Sigmoid colon (tissue), 7 donors: ENCODE measurements around the gene HMG20A. TPM values are rescaled to one million over a fixed set of nuclear protein-coding genes. Genes with fewer than 3 reads are reported as not detected.

Experiments
- DNase-seq: peaks from one replicate; pipeline ENCODE4 v3.0.0-alpha.2; 2019
- H3K27ac ChIP-seq, 4 donors: fragments of 200-600 bp; sonication (generic); one replicate each; pipeline ENCODE4 v1.5.1; 2016 to 2019; ENCODE audit warnings: mild to moderate bottlenecking in 1 of 4
- H3K27me3 ChIP-seq, 3 donors: fragments of 200-600 bp; sonication (generic); one replicate each; pipeline ENCODE4 v1.5.1; 2019; ENCODE audit warnings: mild to moderate bottlenecking in 1 of 3
- H3K36me3 ChIP-seq, 4 donors: fragments of 200-600 bp; sonication (generic); one replicate each; pipeline ENCODE4 v1.5.1; 2016 to 2019
- H3K4me1 ChIP-seq, 4 donors: fragments of 200-600 bp; sonication (generic); one replicate each; pipeline ENCODE4 v1.5.1; 2017 to 2019
- H3K4me3 ChIP-seq, 4 donors: fragments of 200-600 bp; sonication (generic); one replicate each; pipeline ENCODE4 v1.5.1; 2017 to 2019; ENCODE audit warnings: mild to moderate bottlenecking in 2 of 4, moderate library complexity in 1 of 4
- H3K9me3 ChIP-seq, 4 donors: fragments of 200-600 bp in 3 of 4; sonication (generic) in 3 of 4; one replicate each; pipeline versions ENCODE4 v1.5.1 to v1.6.1; 2013 to 2019
- EP300 ChIP-seq, 4 donors: sonication (generic); formaldehyde crosslinking; IDR thresholded peaks; one replicate each; pipeline ENCODE4 v1.6.1; 2017; ENCODE audit warnings: antibody characterized with exemption in 4 of 4
- POLR2A ChIP-seq, 2 donors: fragments of 450-650 bp; IDR thresholded peaks; one replicate each; pipeline ENCODE4 v1.6.1; 2016; ENCODE audit warnings: antibody characterized with exemption in 2 of 2, mild to moderate bottlenecking in 2 of 2, moderate library complexity in 2 of 2
- POLR2AphosphoS5 ChIP-seq, 4 donors: sonication (generic); formaldehyde crosslinking; IDR thresholded peaks; one replicate each; pipeline ENCODE4 v1.6.1; 2017; ENCODE audit warnings: antibody characterized with exemption in 4 of 4
- WGBS, 2 donors: extraction: QIAGEN DNeasy Blood & Tissue Kit; methylation state at CpG; one replicate each; pipeline ENCODE4 v1.1.7; 2013; 5-methylcytosine and 5-hydroxymethylcytosine counted together
- intact Hi-C: fragments of 100-400 bp; cut with DNase I; formaldehyde crosslinking; loops from one replicate; pipeline ENCODE4 v1.15.1; 2023
- polyA plus RNA-seq, 3 donors: library from polyadenylated mRNA; stranded (reverse); fragments of 200-250 nt; gene quantifications; one replicate each; pipeline ENCODE4 v1.2.3, GENCODE V29; 2013
- total RNA-seq, 4 donors: library from RNA; depleted of rRNA; stranded (reverse); fragments of >200 nt; gene quantifications; one replicate each; pipeline ENCODE4 v1.1.0, GENCODE V29; 2016
- TF ChIP-seq, protein P1 (sequence below), 4 experiments: fragments of 450-650 bp in 3 of 4; fragments of 200-600 bp in 1 of 4; IDR thresholded peaks; one replicate each; pipeline ENCODE4 v1.5.1; 2016 to 2019; ENCODE audit warnings: antibody characterized with exemption in 4 of 4, mild to moderate bottlenecking in 3 of 4, moderate library complexity in 2 of 4
- donor health status: healthy with polysubstance abuse.
- donor health status: Bipolar disorder and iron deficiency.
- donor health status: healthy.

Gene HMG20A
- total and polyA plus RNA-seq, 7 donors: 7.8 to 29.0 (median 22.5) TPM

DNA sequence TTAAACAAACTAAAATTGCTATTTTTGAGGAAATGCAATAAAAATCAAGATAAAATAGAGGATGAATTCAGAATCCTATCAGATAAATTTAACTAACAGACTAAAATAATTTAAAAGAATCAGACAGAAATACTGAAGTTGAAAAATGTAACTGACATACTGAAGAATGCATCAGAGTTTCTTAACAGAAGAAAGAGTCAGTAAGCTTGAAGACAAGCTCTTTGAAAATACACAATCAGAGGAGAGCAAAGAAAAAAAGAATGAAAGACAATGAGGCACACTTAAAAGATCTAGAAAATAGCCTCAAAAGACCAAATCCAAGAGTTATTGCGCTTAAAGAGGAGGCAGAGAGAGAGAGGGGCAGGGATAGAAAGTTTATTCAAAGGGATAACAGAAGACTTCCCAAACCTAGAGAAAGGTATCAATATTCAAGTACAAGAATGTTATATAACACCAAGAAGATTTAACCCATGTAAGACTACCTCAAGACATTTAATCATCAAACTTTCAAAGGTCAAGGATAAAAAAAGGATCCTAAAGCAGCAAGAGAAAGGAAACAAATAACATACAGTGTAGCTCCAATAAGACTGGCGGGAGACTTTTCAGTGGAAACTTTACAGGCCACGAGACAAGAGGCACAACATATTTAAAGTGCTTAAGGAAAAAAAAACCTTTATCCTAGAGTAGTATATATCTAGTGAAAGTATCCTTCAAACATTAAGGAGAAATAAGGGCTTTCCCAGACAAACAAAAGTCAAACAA is 25.5 kb upstream of the HMG20A start:
- DNase-seq: no peak
- WGBS, 2 donors: 97 to 99% methylated on average over 3 of the region's 3 CpGs
- Histone ChIP-seq H3K9me3 (peaks cover 0 to 17% (median 6%) of the 10 kb centered on the region in 4 donors), H3K27me3 (no peaks in the 10 kb centered on the region), H3K36me3 (no peaks in the 10 kb centered on the region), H3K27ac (no peak overlapping the region), H3K4me1 (peaks cover 0 to 17% (median 13%) of the 10 kb centered on the region in 4 donors), H3K4me3 (no peak overlapping the region)
- no peak for TF ChIP-seq POLR2AphosphoS5 (IDR thresholded peaks at IDR 0.05)
- no peak for TF ChIP-seq POLR2A (IDR thresholded peaks at IDR 0.05)
- TF ChIP-seq, protein P1, sequence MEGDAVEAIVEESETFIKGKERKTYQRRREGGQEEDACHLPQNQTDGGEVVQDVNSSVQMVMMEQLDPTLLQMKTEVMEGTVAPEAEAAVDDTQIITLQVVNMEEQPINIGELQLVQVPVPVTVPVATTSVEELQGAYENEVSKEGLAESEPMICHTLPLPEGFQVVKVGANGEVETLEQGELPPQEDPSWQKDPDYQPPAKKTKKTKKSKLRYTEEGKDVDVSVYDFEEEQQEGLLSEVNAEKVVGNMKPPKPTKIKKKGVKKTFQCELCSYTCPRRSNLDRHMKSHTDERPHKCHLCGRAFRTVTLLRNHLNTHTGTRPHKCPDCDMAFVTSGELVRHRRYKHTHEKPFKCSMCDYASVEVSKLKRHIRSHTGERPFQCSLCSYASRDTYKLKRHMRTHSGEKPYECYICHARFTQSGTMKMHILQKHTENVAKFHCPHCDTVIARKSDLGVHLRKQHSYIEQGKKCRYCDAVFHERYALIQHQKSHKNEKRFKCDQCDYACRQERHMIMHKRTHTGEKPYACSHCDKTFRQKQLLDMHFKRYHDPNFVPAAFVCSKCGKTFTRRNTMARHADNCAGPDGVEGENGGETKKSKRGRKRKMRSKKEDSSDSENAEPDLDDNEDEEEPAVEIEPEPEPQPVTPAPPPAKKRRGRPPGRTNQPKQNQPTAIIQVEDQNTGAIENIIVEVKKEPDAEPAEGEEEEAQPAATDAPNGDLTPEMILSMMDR (IDR thresholded peaks at IDR 0.05): no peak
- no peak for TF ChIP-seq EP300 (IDR thresholded peaks at IDR 0.05)
- intact Hi-C loops: no loop called here

DNA sequence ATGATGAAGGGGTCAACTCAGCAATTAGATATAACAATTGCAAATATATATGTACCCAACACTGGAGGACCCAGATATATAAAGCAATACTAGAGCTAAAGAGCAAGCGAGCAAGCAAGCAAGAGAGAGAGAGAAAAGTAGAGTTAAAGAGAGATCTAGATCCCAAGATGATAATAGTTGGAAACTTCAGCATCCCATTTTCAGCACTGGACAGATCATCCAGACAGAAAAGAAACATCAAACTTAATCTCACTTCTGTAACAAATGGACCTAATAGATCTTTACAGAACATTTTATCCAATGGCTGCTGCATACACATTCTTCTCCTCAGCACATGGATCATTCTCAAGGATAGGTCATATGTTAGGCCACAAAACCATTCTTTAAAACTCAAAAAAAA is 24.0 kb upstream of the HMG20A start:
- TF ChIP-seq POLR2A (IDR thresholded peaks at IDR 0.05) (no peak), POLR2AphosphoS5 (IDR thresholded peaks at IDR 0.05) (no peak), EP300 (IDR thresholded peaks at IDR 0.05) (no peak)
- TF ChIP-seq, protein P1 (IDR thresholded peaks at IDR 0.05): no peak
- Histone ChIP-seq H3K36me3 (no peaks in the 10 kb centered on the region), H3K27ac (no peak overlapping the region), H3K27me3 (no peaks in the 10 kb centered on the region), H3K4me1 (peaks cover 0 to 5% (median under 1%) of the 10 kb centered on the region in 4 donors), H3K4me3 (no peak overlapping the region), H3K9me3 (peaks cover 0 to 17% (median 9%) of the 10 kb centered on the region in 4 donors)
- intact Hi-C loops: no loop called here
- no peak for DNase-seq
- WGBS, 2 donors: 94 to 95% methylated on average over 1 of the region's 1 CpG

DNA sequence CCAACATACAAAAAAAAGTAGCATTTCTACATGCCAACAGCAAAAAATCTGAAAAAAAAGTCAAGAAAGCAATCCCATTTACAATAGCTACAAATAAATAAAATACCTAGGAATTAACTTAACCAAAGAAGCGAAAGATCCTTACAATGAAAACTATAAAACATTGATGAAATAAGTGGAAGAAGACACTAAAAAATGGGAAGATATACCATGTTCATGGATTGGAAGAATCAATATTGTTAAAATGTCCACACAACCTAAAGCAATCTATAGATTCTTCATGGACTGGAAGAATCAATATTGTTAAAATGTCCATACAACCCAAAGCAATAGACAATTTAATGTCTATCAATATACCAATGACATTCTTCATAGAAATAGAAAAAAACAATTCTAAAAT is 21.8 kb upstream of the HMG20A start:
- peaks cover 0 to 17% (median 9%) of the 10 kb centered on the region in 4 donors for H3K9me3 ChIP-seq
- no peaks in the 10 kb centered on the region for H3K36me3 ChIP-seq
- intact Hi-C loops: no loop called here
- TF ChIP-seq EP300 (IDR thresholded peaks at IDR 0.05): no peak
- TF ChIP-seq POLR2A (IDR thresholded peaks at IDR 0.05): no peak
- TF ChIP-seq POLR2AphosphoS5 (IDR thresholded peaks at IDR 0.05): no peak
- TF ChIP-seq, protein P1 (IDR thresholded peaks at IDR 0.05): no peak
- no peak overlapping the region for H3K27ac ChIP-seq
- DNase-seq: no peak
- H3K4me1 ChIP-seq: peaks cover 0 to 14% (median 3%) of the 10 kb centered on the region in 4 donors
- no peaks in the 10 kb centered on the region for H3K27me3 ChIP-seq
- WGBS, 2 donors: 95 to 97% methylated on average over 1 of the region's 1 CpG
- H3K4me3 ChIP-seq: no peak overlapping the region

DNA sequence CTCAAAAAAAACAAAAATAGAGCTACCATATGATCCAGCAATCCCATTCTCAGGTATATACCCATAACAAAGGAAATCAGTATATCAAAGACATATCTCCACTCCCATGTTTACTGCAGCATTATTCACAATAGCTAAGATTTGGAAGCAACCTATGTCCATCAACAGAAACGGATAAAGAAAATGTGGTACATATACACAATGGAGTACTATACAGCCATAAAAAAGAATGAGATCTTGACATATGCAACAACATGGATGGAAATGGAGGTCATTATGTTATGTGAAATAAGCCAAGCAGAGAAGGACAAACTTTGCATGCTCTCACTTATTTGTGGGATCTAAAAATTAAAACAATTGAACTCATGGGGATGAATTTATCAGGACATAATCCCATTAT is 20.4 kb upstream of the HMG20A start:
- Histone ChIP-seq H3K4me1 (peaks cover 0 to 14% (median 3%) of the 10 kb centered on the region in 4 donors), H3K36me3 (no peaks in the 10 kb centered on the region), H3K27me3 (no peaks in the 10 kb centered on the region), H3K4me3 (no peak overlapping the region), H3K27ac (no peak overlapping the region), H3K9me3 (peaks cover 0 to 17% (median 9%) of the 10 kb centered on the region in 4 donors)
- DNase-seq: no peak
- 97 to 98% methylated on average over 1 of the region's 1 CpG for WGBS, 2 donors
- TF ChIP-seq, protein P1 (IDR thresholded peaks at IDR 0.05): no peak
- TF ChIP-seq POLR2A (IDR thresholded peaks at IDR 0.05) (no peak), POLR2AphosphoS5 (IDR thresholded peaks at IDR 0.05) (no peak), EP300 (IDR thresholded peaks at IDR 0.05) (no peak)
- intact Hi-C loops: no loop called here
